Kidney capillary endothelial cell (primary cell): ENCODE data around the gene UBL4B.

Experiments used
- DNase-seq: peaks from one replicate; pipeline ENCODE4 v3.0.0-alpha.2; 2018; ENCODE audit warnings: low spot score

The UBL4B gene

DNA sequence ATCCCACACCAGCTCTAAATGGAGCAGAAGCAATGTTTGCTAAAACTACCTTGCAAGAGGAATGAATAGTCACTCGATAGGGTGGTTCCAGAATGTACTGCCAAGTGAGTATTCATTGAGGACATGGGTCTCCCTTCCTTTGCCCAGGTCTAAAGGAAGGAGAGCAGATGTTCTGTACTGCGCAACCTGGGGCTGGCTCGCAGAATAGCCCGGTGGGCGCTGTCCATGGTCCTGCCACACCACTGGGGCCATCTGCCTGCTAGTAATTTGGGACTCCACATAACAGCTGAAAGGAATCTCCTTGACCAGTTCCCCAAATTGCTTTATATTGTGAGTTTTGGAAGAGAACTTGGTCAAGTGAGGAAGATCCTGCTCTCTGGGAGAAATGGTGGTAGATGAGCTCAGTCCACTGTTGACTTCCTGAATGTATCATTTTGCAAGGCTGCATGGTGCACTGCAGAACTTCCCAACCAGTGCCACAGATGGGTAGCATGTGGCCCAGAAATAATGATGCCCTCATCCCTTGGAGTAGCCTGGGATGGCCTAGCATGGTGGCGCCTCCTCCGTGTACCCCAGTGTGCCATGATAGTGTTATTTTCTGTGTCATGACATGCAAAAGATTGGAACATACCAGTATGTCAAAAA is 43.8 kb downstream of the UBL4B start:
- peak; percentile 55 for DNase-seq

DNA sequence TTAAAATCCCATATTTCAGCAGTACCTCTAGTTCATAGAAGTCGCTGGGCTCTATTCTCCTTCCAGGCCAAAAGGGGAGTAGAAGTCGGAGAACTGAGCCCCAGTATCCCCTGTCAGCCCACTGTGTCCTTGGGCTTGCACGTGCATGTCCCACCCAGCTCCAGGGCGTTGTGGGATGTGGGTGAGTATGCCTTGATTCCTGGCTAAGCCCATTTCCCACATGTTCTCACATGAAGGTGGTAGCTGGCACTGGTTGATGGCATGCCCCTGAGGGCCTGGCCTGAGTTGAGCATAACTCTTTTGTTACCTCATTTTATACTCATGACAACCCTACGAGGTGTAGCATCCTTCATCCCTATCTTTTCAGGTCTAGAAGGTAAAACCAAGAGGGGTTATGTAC is 46.0 kb downstream of the UBL4B start:
- DNase-seq: no peak

DNA sequence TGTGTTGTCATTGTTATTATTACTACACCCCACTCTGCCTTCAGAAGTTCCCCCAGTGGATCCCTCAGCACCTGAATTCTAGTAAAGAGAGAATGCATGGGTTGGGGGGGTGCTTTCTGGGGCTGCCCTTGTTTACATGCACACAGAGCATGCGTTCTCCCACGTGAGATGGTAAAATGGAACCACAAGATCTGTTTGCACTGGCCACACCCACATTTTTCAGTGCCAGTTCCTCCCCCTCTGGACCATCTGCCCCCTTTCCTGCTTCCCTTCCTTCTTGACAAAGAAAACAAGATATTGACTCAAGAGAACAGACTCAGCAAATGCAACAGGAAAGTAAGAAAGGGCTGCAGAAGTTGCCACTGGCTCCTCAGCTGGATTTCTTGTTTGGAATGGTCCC is 46.9 kb downstream of the UBL4B start:
- DNase-seq: no peak

DNA sequence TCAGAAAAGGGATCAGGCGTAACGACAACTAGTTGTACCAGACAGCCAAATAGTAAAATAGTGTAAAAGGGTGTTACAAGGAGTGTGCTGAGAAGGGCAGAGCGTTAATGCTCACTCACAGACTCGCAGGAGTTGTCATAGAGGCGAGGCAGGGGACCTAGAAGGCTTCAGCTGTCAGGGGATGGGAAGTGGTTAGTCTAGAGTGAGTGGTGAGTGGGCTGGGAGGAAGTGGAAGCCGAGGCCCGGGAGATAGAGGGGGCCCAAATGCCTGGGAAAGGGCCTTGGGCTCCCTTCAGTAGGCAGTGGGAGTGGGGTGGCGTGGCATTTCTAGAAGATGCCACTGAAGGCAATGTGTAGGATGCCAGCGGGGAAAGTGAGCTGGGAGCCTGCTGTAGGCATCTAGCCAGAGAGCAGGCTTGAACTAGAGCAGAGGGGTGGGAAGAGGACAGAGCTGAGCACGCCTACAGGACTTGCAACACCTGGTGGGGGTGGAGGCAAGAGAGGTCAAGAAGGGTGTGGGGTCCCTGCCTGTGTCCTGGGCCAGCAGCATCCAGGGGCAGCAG is 48.4 kb downstream of the UBL4B start:
- no peak for DNase-seq

DNA sequence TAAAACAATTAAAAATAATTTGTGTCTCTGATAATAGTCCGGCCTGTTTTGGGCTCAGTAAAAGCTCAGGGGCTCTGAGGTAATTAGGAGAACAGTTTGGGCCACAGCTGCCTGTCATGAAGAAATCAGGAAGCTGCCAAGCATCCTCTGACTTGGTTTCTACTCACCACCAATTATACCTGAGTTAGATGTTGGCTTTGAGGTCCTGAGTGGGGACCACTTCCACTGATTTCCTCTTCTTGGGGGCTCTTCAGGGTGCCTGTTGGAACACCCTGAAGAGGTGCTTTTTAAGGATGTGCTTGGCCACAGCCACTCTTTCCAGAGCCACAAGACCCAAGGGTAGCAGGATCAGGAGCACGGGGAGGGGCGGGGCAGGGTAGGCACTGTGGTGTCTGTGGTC is 48.9 kb downstream of the UBL4B start:
- DNase-seq: no peak

DNA sequence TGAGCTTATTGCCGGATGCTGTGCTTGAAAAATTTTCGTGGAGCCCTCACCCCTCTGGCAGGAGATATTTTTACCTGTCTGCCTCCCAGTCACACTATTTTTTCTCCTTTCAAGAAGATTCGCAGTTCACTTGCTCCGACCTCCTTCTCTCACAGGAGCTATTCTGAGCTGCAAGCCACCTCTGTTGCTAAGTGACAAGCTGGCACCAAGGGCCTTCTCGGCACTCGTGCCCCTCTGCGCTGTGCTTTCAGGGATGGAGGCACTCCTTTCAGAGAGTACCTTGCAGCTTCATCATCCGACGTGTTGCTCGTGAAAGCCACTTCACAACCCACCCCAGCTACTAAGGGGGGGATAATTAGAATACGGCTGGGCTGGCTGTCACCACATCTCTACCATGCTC is 49.6 kb downstream of the UBL4B start:
- DNase-seq: no peak
